ENCODE measurements around the gene RBM45. TPM values are rescaled to one million over a fixed set of nuclear protein-coding genes. Genes with fewer than 3 reads are reported as not detected.

The RBM45 gene
- total RNA-seq, 4 donors from 2014 or later: 7.0 to 14.1 (median 9.7) TPM

DNA sequence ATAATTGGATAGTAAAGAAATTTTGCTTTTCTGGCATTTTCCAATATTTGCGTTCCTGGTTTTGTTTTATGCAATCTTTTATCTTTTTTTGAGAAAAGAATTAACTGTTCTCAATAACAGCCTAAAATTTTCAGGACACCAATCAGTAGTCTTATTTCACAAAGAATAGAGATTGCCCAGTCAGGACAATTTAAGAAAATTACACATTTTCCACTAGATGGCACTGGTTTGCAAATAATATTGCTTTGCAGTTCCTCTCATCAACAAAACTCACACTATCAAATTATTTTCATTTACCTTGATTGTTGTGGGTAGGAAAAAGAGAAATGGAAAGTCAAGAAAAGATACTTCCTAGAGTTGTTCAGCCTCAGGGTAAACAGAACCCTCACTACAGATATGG lies 2.4 kb upstream of the RBM45 start:
- TF ChIP-seq, protein P1, sequence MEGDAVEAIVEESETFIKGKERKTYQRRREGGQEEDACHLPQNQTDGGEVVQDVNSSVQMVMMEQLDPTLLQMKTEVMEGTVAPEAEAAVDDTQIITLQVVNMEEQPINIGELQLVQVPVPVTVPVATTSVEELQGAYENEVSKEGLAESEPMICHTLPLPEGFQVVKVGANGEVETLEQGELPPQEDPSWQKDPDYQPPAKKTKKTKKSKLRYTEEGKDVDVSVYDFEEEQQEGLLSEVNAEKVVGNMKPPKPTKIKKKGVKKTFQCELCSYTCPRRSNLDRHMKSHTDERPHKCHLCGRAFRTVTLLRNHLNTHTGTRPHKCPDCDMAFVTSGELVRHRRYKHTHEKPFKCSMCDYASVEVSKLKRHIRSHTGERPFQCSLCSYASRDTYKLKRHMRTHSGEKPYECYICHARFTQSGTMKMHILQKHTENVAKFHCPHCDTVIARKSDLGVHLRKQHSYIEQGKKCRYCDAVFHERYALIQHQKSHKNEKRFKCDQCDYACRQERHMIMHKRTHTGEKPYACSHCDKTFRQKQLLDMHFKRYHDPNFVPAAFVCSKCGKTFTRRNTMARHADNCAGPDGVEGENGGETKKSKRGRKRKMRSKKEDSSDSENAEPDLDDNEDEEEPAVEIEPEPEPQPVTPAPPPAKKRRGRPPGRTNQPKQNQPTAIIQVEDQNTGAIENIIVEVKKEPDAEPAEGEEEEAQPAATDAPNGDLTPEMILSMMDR (IDR thresholded peaks at IDR 0.05; ENCODE audit: low read depth): no peak

DNA sequence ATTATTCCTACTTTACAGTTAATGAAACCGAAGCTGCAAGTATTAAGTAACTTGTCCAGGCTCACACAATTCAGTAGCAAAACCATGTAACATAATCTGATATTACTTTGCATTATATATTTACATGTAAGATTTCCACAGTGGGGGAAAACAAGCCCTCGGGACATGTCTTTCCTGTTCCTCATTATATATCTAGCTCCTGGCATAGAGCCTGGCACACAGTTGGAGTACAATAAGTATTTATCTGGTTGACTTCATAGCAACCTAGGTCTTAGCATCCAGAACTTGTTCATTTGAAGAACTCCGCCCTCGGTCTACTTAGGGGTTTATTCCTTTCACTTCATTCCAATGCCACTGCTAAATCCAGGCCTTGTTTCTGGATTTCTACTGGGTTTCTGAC lies 1.6 kb upstream of the RBM45 start:
- TF ChIP-seq, protein P1 (IDR thresholded peaks at IDR 0.05; ENCODE audit: low read depth): no peak

DNA sequence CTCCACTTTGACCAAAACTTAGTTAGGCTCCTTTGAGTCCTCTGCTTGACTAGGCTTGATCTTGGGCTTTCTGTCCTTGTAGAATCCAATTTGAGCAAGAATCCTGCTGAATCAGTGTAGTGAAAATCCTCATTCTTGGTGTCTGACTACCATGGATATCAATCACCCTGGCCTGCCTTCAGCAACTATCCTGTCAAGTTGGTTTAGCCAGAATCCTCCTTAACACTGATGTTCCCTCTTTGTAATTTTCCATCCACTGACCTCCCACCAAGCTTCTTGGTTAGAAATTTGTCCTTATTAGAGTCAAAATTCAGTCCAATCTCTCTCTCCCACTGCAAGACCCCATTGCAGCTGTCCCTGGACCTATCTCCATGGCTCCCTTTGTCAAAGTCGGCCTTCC lies 494 bp upstream of the RBM45 start:
- TF ChIP-seq, protein P1 (IDR thresholded peaks at IDR 0.05; ENCODE audit: low read depth): no peak

DNA sequence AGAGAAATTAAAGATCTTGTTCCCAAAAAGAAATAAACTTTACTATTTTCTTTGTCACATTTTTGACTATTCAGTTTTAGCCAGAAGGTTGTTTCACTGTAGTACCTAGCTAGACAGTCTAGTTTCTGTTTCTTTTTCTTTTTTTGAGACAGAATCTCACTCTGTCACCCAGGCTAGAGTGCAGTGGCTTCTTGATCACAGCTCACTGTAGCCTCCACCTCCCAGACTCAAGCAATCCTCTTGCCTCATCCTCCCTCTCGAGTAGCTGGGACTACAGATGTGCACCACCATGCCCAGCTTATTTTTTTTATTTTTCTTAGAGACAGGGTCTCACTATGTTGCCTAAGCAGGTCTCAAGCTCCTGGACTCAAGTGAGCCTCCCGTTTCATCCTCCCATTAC lies 2.2 kb downstream of the RBM45 start:
- TF ChIP-seq, protein P1 (IDR thresholded peaks at IDR 0.05; ENCODE audit: low read depth): no peak

DNA sequence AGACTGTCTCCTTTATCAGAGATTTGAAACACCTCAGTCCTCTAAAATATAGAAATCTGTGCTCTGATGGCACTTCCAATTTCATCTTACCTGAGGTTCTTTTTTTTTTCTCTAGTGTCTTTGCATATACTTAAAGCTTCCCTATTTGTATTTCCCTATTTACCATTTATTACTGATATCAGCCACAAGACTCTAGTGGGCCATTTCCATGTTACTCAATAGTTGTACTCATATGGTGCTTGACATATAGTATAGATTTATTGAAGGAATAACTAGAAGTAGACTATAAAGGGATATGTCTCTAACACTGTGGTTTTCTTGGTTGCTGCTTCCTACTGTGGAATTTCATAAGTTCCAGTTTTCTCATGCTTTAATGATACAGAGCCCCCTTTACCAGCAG lies 3.0 kb downstream of the RBM45 start:
- TF ChIP-seq, protein P1 (IDR thresholded peaks at IDR 0.05; ENCODE audit: low read depth): no peak

DNA sequence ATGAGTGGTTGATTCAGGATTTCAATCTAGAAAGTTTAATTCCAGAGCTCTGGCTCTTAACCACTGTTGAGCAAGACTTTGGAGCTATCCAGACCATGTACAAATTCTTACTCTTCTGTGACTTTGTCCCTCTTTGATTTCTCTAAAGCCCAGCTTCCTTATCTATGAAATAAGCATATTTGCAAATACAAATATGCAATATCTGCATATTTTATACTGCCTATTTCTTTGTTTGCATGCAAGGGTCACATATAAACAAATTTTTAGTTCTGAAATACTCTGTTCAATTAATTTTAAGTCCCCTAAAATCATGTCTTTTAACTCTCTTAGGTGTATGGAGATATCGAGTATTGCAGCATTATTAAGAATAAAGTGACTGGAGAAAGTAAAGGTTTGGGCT lies 5.5 kb downstream of the RBM45 start:
- TF ChIP-seq, protein P1 (IDR thresholded peaks at IDR 0.05; ENCODE audit: low read depth): no peak

DNA sequence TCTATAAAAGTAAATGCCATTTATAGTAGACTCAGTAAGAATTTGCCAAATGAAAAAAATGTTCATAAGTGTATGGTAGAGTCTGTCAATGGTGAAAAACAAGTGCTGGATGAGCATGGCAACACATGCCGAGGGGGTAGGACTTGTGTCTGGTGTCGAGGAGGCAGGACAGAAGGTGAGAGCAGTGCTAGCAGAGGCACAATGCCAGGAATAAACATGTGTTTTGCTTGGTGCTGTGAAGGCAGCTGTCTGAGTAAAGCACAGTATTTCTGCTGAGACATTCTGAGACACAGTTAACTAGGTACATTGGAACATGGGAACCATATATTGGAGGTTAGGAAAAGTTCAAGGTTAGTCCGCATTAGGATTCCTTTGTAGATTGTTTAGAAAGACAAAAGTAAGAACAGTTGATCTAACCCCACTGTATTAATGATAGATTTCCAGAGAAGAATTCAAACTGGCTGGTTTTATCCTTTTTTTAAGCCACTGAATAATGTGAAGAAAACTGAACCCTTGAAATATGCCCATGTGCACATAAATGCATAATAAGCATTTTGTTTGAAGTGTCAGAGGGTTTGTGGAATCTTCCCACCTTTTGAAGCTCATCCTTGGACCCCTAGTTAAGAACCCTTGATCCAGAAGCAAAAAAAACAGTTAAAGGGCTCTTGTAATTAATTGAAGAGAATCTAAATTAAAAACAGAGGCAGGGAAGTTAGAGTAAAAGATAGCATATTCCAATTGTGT lies 7.1 kb downstream of the RBM45 start:
- TF ChIP-seq, protein P1 (IDR thresholded peaks at IDR 0.05; ENCODE audit: low read depth): no peak

Data from subcutaneous adipose tissue (tissue), 4 donors.